ENCODE results near the gene BIRC3.

DNA sequence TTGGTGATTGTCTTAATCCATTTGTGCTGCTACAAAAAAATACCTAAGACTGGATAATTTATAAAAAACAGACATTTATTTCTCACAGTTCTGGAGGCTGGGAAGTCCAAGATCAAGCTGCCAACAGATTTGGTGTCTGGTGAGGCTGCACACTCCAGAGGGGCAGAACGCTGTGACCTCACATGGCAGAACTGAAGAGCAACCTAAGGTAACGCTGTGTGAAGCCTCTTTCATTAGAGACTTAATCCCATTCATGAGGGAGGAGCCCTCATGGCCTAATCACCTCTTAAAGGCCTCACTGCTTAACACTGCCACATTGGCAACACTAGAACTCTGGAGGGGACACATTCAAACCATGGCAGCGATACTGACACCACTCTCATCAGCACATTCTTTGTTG is 42.7 kb upstream of the BIRC3 start:
- TF ChIP-seq CTCF (IDR thresholded peaks at IDR 0.05 in 8 of 11, conservative IDR thresholded peaks at IDR 0.05 in 3 of 11) (no peak), POLR2A (IDR thresholded peaks at IDR 0.05) (no peak), POLR2AphosphoS5 (IDR thresholded peaks at IDR 0.05) (no peak)

All from spleen (tissue), 7 donors.